ENCODE results near the gene RSRC1.

GRCh38 chr3:158134363-158134762 lies 24.5 kb downstream of the RSRC1 start:
- TF ChIP-seq CTCF (IDR thresholded peaks at IDR 0.05; ENCODE audit: low read depth, low read length), result no peak
- no peak for TF ChIP-seq EZH2phosphoT487 (IDR thresholded peaks at IDR 0.05; ENCODE audit: low read depth)
